Activated naive CD4-positive, alpha-beta T cell treated with anti-CD3 and anti-CD28 coated beads for 36 hours (primary cell): ENCODE data around the gene LRIG1. TPM values are rescaled to one million over a fixed set of nuclear protein-coding genes. Genes with fewer than 3 reads are reported as not detected.

Experiments
- CTCF ChIA-PET: fragments of 350-600 bp; sonication (Branson Sonifier 250); formaldehyde crosslinking; loops from one replicate; lab custom pipeline; 2021; ENCODE audit warnings: antibody characterized with exemption; lab: Charles Lee
- DNase-seq: peaks from one replicate; pipeline ENCODE4 v3.0.0-alpha.2; 2020
- H3K27ac Mint-ChIP-seq: one replicate; pipeline ENCODE4 v1.8.0; 2021; ENCODE audit warnings: mild to moderate bottlenecking, mixed read lengths
- H3K27me3 Mint-ChIP-seq: one replicate; pipeline ENCODE4 v1.8.0; 2021; ENCODE audit warnings: low read depth, mixed read lengths
- H3K36me3 Mint-ChIP-seq: one replicate; pipeline ENCODE4 v1.8.0; 2021; ENCODE audit warnings: low read depth, mixed read lengths
- H3K4me1 Mint-ChIP-seq: one replicate; pipeline ENCODE4 v1.8.0; 2021; ENCODE audit warnings: low read depth, mixed read lengths
- H3K4me3 Mint-ChIP-seq: one replicate; pipeline ENCODE4 v1.8.0; 2021; ENCODE audit warnings: mild to moderate bottlenecking, moderate library complexity, mixed read lengths
- H3K9me3 Mint-ChIP-seq: one replicate; pipeline ENCODE4 v1.8.0; 2021; ENCODE audit warnings: mixed read lengths
- intact Hi-C: fragments of 100-400 bp; cut with micrococcal nuclease; formaldehyde crosslinking; loops from one replicate; pipeline ENCODE4 v1.15.1; 2023
- total RNA-seq, 2 experiments: library from RNA; stranded (reverse); gene quantifications; one replicate each; pipeline ENCODE4 v1.2.3, GENCODE V29; 2021

LRIG1 gene
- total RNA-seq, 2 experiments from 2014 or later = 18.3 to 19.0 TPM

GRCh38 chr3:66443118-66443803 is 57.6 kb downstream of the LRIG1 start:
- DNase-seq = no peak
- CTCF ChIA-PET = interaction anchor here (2.3 kb wide), 1 partner anchor 36 kb away, joined by 5 read pairs; no protein-coding TSS in a partner anchor

GRCh38 chr3:66442254-66443117 is 58.3 kb downstream of the LRIG1 start:
- H3K27me3 Mint-ChIP-seq = no peaks in the 10 kb centered on the region
- no peak overlapping the region for H3K4me3 Mint-ChIP-seq
- H3K27ac Mint-ChIP-seq = no peak overlapping the region

More at GRCh38 chr3:66443118-66443803, 57.6 kb downstream of the LRIG1 start:
- Mint-ChIP-seq H3K9me3 (no peaks in the 10 kb centered on the region), H3K36me3 (peaks cover 4% of the 10 kb centered on the region), H3K27ac (no peak overlapping the region), H3K27me3 (no peaks in the 10 kb centered on the region), H3K4me3 (no peak overlapping the region), H3K4me1 (peaks cover 20% of the 10 kb centered on the region)
- intact Hi-C loops = no loop called here

GRCh38 chr3:66441692-66442091 is 59.1 kb downstream of the LRIG1 start:
- no peak for DNase-seq
- no peak overlapping the region for H3K27ac Mint-ChIP-seq
- CTCF ChIA-PET = interaction anchor here (0.7 to 1.1 kb wide), 2 partner anchors 11 to 51 kb away, joined by 3 read pairs; no protein-coding TSS in a partner anchor
- peaks cover 6% of the 10 kb centered on the region for H3K36me3 Mint-ChIP-seq
- H3K4me1 Mint-ChIP-seq = peaks cover 23% of the 10 kb centered on the region
- intact Hi-C loops = no loop called here
- H3K27me3 Mint-ChIP-seq = no peaks in the 10 kb centered on the region
- H3K4me3 Mint-ChIP-seq = no peak overlapping the region
- H3K9me3 Mint-ChIP-seq = no peaks in the 10 kb centered on the region

More at GRCh38 chr3:66442254-66443117, 58.3 kb downstream of the LRIG1 start:
- peaks cover 6% of the 10 kb centered on the region for H3K36me3 Mint-ChIP-seq
- H3K4me1 Mint-ChIP-seq = peaks cover 22% of the 10 kb centered on the region
- no peaks in the 10 kb centered on the region for H3K9me3 Mint-ChIP-seq
- no peak for DNase-seq
- CTCF ChIA-PET = no interaction called here
- intact Hi-C loops = no loop called here

- no peaks in the 10 kb centered on the region for H3K9me3 Mint-ChIP-seq
- peaks cover 6% of the 10 kb centered on the region for H3K36me3 Mint-ChIP-seq
- intact Hi-C loops = no loop called here
- CTCF ChIA-PET = interaction anchor here (0.7 to 1.1 kb wide), 2 partner anchors 12 to 51 kb away, joined by 3 read pairs; no protein-coding TSS in a partner anchor
- H3K27me3 Mint-ChIP-seq = no peaks in the 10 kb centered on the region
- H3K27ac Mint-ChIP-seq = no peak overlapping the region
- H3K4me3 Mint-ChIP-seq = no peak overlapping the region
- peaks cover 26% of the 10 kb centered on the region for H3K4me1 Mint-ChIP-seq
- no peak for DNase-seq
These were observed 59.7 kb downstream of the LRIG1 start for GRCh38 chr3:66441129-66441528.

- CTCF ChIA-PET = no interaction called here
- Mint-ChIP-seq H3K4me1 (peaks cover 27% of the 10 kb centered on the region), H3K27ac (no peak overlapping the region), H3K9me3 (no peaks in the 10 kb centered on the region), H3K27me3 (no peaks in the 10 kb centered on the region), H3K36me3 (peaks cover 6% of the 10 kb centered on the region), H3K4me3 (no peak overlapping the region)
- intact Hi-C loops = no loop called here
- DNase-seq = no peak
These were observed 61.0 kb downstream of the LRIG1 start for GRCh38 chr3:66439666-66440344.

- H3K4me1 Mint-ChIP-seq = peaks cover 38% of the 10 kb centered on the region
- H3K27me3 Mint-ChIP-seq = peaks cover 3% of the 10 kb centered on the region
- no peaks in the 10 kb centered on the region for H3K9me3 Mint-ChIP-seq
- intact Hi-C loops = no loop called here
- no peak overlapping the region for H3K27ac Mint-ChIP-seq
- H3K4me3 Mint-ChIP-seq = no peak overlapping the region
- peaks cover 4% of the 10 kb centered on the region for H3K36me3 Mint-ChIP-seq
- DNase-seq = no peak
- CTCF ChIA-PET = no interaction called here
These were observed 62.8 kb downstream of the LRIG1 start for GRCh38 chr3:66438046-66438445.

- no peak for DNase-seq
- H3K9me3 Mint-ChIP-seq = no peaks in the 10 kb centered on the region
- H3K4me1 Mint-ChIP-seq = peaks cover 35% of the 10 kb centered on the region
- no peak overlapping the region for H3K4me3 Mint-ChIP-seq
- CTCF ChIA-PET = no interaction called here
- no peak overlapping the region for H3K27ac Mint-ChIP-seq
- peaks cover 3% of the 10 kb centered on the region for H3K27me3 Mint-ChIP-seq
- intact Hi-C loops = no loop called here
- H3K36me3 Mint-ChIP-seq = peaks cover 4% of the 10 kb centered on the region
These were observed 63.4 kb downstream of the LRIG1 start for GRCh38 chr3:66437341-66437929.

GRCh38 chr3:66435989-66436388 is 64.8 kb downstream of the LRIG1 start:
- H3K9me3 Mint-ChIP-seq = no peaks in the 10 kb centered on the region
- H3K27ac Mint-ChIP-seq = no peak overlapping the region
- DNase-seq = no peak
- H3K36me3 Mint-ChIP-seq = peaks cover 6% of the 10 kb centered on the region
- H3K4me3 Mint-ChIP-seq = no peak overlapping the region
- intact Hi-C loops = no loop called here
- H3K4me1 Mint-ChIP-seq = peaks cover 25% of the 10 kb centered on the region
- H3K27me3 Mint-ChIP-seq = peaks cover 3% of the 10 kb centered on the region
- CTCF ChIA-PET = no interaction called here

GRCh38 chr3:66434726-66435125 is 66.1 kb downstream of the LRIG1 start:
- CTCF ChIA-PET = no interaction called here
- Mint-ChIP-seq H3K4me1 (peaks cover 21% of the 10 kb centered on the region), H3K4me3 (no peak overlapping the region), H3K9me3 (no peaks in the 10 kb centered on the region), H3K27me3 (peaks cover 3% of the 10 kb centered on the region), H3K27ac (no peak overlapping the region), H3K36me3 (peaks cover 6% of the 10 kb centered on the region)
- DNase-seq = no peak
- intact Hi-C loops = no loop called here

GRCh38 chr3:66433522-66433782 is 67.4 kb downstream of the LRIG1 start:
- DNase-seq = no peak
- CTCF ChIA-PET = interaction anchor here (0.9 kb wide), 1 partner anchor 157 kb away, joined by 3 read pairs; no protein-coding TSS in a partner anchor
- intact Hi-C loops = no loop called here
- H3K36me3 Mint-ChIP-seq = peaks cover 6% of the 10 kb centered on the region
- H3K4me3 Mint-ChIP-seq = no peak overlapping the region
- H3K27ac Mint-ChIP-seq = no peak overlapping the region
- peaks cover 3% of the 10 kb centered on the region for H3K27me3 Mint-ChIP-seq
- H3K4me1 Mint-ChIP-seq = peaks cover 19% of the 10 kb centered on the region
- no peaks in the 10 kb centered on the region for H3K9me3 Mint-ChIP-seq

- Mint-ChIP-seq H3K9me3 (no peaks in the 10 kb centered on the region), H3K27ac (no peak overlapping the region), H3K4me3 (no peak overlapping the region), H3K4me1 (peaks cover 19% of the 10 kb centered on the region), H3K27me3 (peaks cover 3% of the 10 kb centered on the region), H3K36me3 (peaks cover 6% of the 10 kb centered on the region)
- CTCF ChIA-PET = interaction anchor here (0.9 to 1.0 kb wide), 2 partner anchors 25 to 156 kb away, joined by 3 to 4 read pairs; no protein-coding TSS in a partner anchor
- no peak for DNase-seq
- intact Hi-C loops = no loop called here
These were observed 67.9 kb downstream of the LRIG1 start for GRCh38 chr3:66432767-66433521.
